ENCODE results near the gene OR10H1. TPM values are rescaled to one million over a fixed set of nuclear protein-coding genes. Genes with fewer than 3 reads are reported as not detected.
"Not testable (repeated sequence)": the region's sequence is repeated elsewhere in the genome, so short reads cannot be mapped to it uniquely, and the experiment has no call there.

OR10H1 gene
- total RNA-seq, 1 donor from 2014 or later = not detected

GRCh38 chr19:15828611-15829305, 13.3 kb upstream of the OR10H1 start:
- DNase-seq = not testable (repeated sequence)

GRCh38 chr19:15828121-15828610, 12.7 kb upstream of the OR10H1 start:
- no peak for DNase-seq

GRCh38 chr19:15825753-15826152, 10.3 kb upstream of the OR10H1 start:
- DNase-seq = no peak

- no peak for DNase-seq
Measured at GRCh38 chr19:15820646-15821045, 5.2 kb upstream of the OR10H1 start.

- DNase-seq = no peak
Measured at GRCh38 chr19:15813916-15814315, 1.5 kb downstream of the OR10H1 start.

GRCh38 chr19:15812060-15812722, 3.3 kb downstream of the OR10H1 start:
- no peak for DNase-seq

- DNase-seq = no peak
Measured at GRCh38 chr19:15811476-15811875, 4.0 kb downstream of the OR10H1 start.

GRCh38 chr19:15810335-15810734, 5.1 kb downstream of the OR10H1 start:
- peak; percentile 2 for DNase-seq

- DNase-seq = not testable (repeated sequence)
Measured at GRCh38 chr19:15794279-15794678, 21.2 kb downstream of the OR10H1 start.

GRCh38 chr19:15790096-15790495, 25.4 kb downstream of the OR10H1 start:
- no peak for DNase-seq

- no peak for DNase-seq
Measured at GRCh38 chr19:15788594-15789270, 26.7 kb downstream of the OR10H1 start.

- no peak for DNase-seq
Measured at GRCh38 chr19:15787611-15788155, 27.8 kb downstream of the OR10H1 start, which contains the start of gene OR10H5. Gene OR10H5, plus strand, starts transcription at chr19:15787661. Its CDS starts 6,388 bp downstream, at chr19:15794049.

GRCh38 chr19:15782896-15783295, 32.6 kb downstream of the OR10H1 start:
- not testable (repeated sequence) for DNase-seq

GRCh38 chr19:15782211-15782610, 33.3 kb downstream of the OR10H1 start:
- DNase-seq = no peak

- no peak for DNase-seq
Measured at GRCh38 chr19:15781661-15782060, 33.8 kb downstream of the OR10H1 start.

GRCh38 chr19:15780610-15781418, 34.6 kb downstream of the OR10H1 start:
- no peak for DNase-seq

GRCh38 chr19:15779756-15780476, 35.5 kb downstream of the OR10H1 start:
- peak; percentile 2 for DNase-seq

- no peak for DNase-seq
Measured at GRCh38 chr19:15776991-15777970, 38.2 kb downstream of the OR10H1 start.

GRCh38 chr19:15776264-15776663, 39.2 kb downstream of the OR10H1 start:
- DNase-seq = no peak

GRCh38 chr19:15775249-15775648, 40.2 kb downstream of the OR10H1 start:
- no peak for DNase-seq
